H4 (cell line): ENCODE data around the gene NT5DC3. TPM values are rescaled to one million over a fixed set of nuclear protein-coding genes. Genes with fewer than 3 reads are reported as not detected.

Source experiments
- DNase-seq: peaks from one replicate; pipeline ENCODE4 v3.0.0-alpha.2; 2015; ENCODE audit warnings: low spot score
- total RNA-seq: library from RNA; depleted of rRNA; stranded (reverse); fragments of >200 nt; shearing (Covaris generic); gene quantifications from 2 replicates; pipeline ENCODE4 v1.2.3, GENCODE V29; 2014; rRNA removed

The NT5DC3 gene
- total RNA-seq, 1 experiment from 2014 or later: 3.7 TPM

GRCh38 chr12:103751600-103751999, 89.4 kb downstream of the NT5DC3 start:
- DNase-seq: no peak

- no peak for DNase-seq
These were observed 89.9 kb downstream of the NT5DC3 start for GRCh38 chr12:103751171-103751570.

GRCh38 chr12:103748875-103749274, 92.2 kb downstream of the NT5DC3 start:
- no peak for DNase-seq

- no peak for DNase-seq
These were observed 93.0 kb downstream of the NT5DC3 start for GRCh38 chr12:103748002-103748401.

- DNase-seq: no peak
These were observed 95.1 kb downstream of the NT5DC3 start for GRCh38 chr12:103745962-103746361.

GRCh38 chr12:103743788-103744187, 97.2 kb downstream of the NT5DC3 start:
- DNase-seq: no peak

GRCh38 chr12:103742349-103742932, 98.6 kb downstream of the NT5DC3 start:
- peak; percentile 52 for DNase-seq

- DNase-seq: no peak
These were observed 103.2 kb downstream of the NT5DC3 start for GRCh38 chr12:103737881-103738280.

GRCh38 chr12:103736572-103736971, 104.5 kb downstream of the NT5DC3 start:
- no peak for DNase-seq

GRCh38 chr12:103735291-103735690, 105.7 kb downstream of the NT5DC3 start:
- DNase-seq: no peak

GRCh38 chr12:103734863-103735262, 106.2 kb downstream of the NT5DC3 start:
- DNase-seq: no peak

- no peak for DNase-seq
These were observed 109.5 kb downstream of the NT5DC3 start for GRCh38 chr12:103731539-103731938.

GRCh38 chr12:103729499-103729898, 111.5 kb downstream of the NT5DC3 start:
- no peak for DNase-seq

- DNase-seq: peak; percentile 19
These were observed 112.7 kb downstream of the NT5DC3 start for GRCh38 chr12:103728323-103728722.

- DNase-seq: no peak
These were observed 113.4 kb downstream of the NT5DC3 start for GRCh38 chr12:103727638-103728037.

GRCh38 chr12:103725398-103725797, 115.6 kb downstream of the NT5DC3 start:
- DNase-seq: no peak

Other genes with a start within 250 kb of the NT5DC3 start
- 507 and 561 TPM in 2 replicates for gene HSP90B1, start 89.2 kb upstream of the NT5DC3 start, total RNA-seq
- 34.2 and 39.0 TPM in 2 replicates for gene TDG, start 124.6 kb upstream of the NT5DC3 start, total RNA-seq
- 25.3 and 39.7 TPM in 2 replicates for gene GLT8D2, start 209.0 kb upstream of the NT5DC3 start, total RNA-seq
- gene HCFC2, start 223.3 kb upstream of the NT5DC3 start, total RNA-seq: 6.7 and 7.1 TPM in 2 replicates